Epithelial cell of proximal tubule (primary cell): ENCODE results near the gene CSAG2. TPM values are rescaled to one million over a fixed set of nuclear protein-coding genes. Genes with fewer than 3 reads are reported as not detected.

Source experiments
- DNase-seq: peaks from one replicate; pipeline ENCODE4 v3.0.0-alpha.2; 2011; ENCODE audit warnings: low read depth
- H3K4me3 ChIP-seq: 2 replicates; pipeline ENCODE4 v1.5.1; 2011; ENCODE audit warnings: low read depth, mild to moderate bottlenecking, low read length
- CTCF ChIP-seq: conservative IDR thresholded peaks from 2 replicates; pipeline ENCODE4 v1.5.1; 2012; ENCODE audit warnings: low read depth, mild to moderate bottlenecking, low read length
- total RNA-seq: library from RNA; depleted of rRNA; stranded (reverse); fragments of >200 nt; gene quantifications from 2 replicates; pipeline ENCODE4 v1.2.3, GENCODE V29; 2015

CSAG2 gene
- total RNA-seq, 1 donor from 2014 or later = not detected

GRCh38 chrX:152658302-152658701 is 50.8 kb downstream of the CSAG2 start:
- no peak overlapping the region for H3K4me3 ChIP-seq
- TF ChIP-seq CTCF = no peak
- DNase-seq = no peak

Other genes starting within 250 kb of the CSAG2 start
- gene GABRQ, start 71.4 kb downstream of the CSAG2 start, total RNA-seq = 0.06 and 0.22 TPM in 2 replicates
- gene MAGEA3, start 10.5 kb downstream of the CSAG2 start, total RNA-seq = not detected in 2 replicates
- not detected in 2 replicates for gene MAGEA2B, start 5.4 kb upstream of the CSAG2 start, total RNA-seq
- not detected in 2 replicates for gene CSAG1, start 24.4 kb upstream of the CSAG2 start, total RNA-seq
- gene MAGEA12, start 24.5 kb upstream of the CSAG2 start, total RNA-seq = not detected in 2 replicates
- not detected in 2 replicates for gene MAGEA2, start 44.6 kb upstream of the CSAG2 start, total RNA-seq
- not detected in 2 replicates for gene CSAG3, start 49.9 kb upstream of the CSAG2 start, total RNA-seq
- not detected in 2 replicates for gene MAGEA6, start 60.4 kb upstream of the CSAG2 start, total RNA-seq
- 34.4 and 53.7 TPM in 2 replicates for gene CETN2, start 121.5 kb upstream of the CSAG2 start, total RNA-seq
- gene NSDHL, start 121.8 kb upstream of the CSAG2 start, total RNA-seq = 19.3 and 47.4 TPM in 2 replicates
- 14.4 and 41.6 TPM in 2 replicates for gene ZNF185, start 188.8 kb upstream of the CSAG2 start, total RNA-seq